NCI-H2107 treated with DMSO at 0.1 percent for 48 hours (cell line): ENCODE data around the gene OR9G4.
A peak's percentile ranks its signal among the peaks of the same experiment; 100 is the strongest.

ENCODE experiments used
- DNase-seq: peaks from one replicate; lab custom pipeline; 2025; ENCODE audit not compliant: unreplicated experiment; lab: John Stamatoyannopoulos, UW

The OR9G4 gene

GRCh38 chr11:56748597-56748996, at the start of gene OR9G4:
TSS of gene OR9G4 (minus strand) at chr11:56748697. CDS start at chr11:56743766, 4,931 bp downstream.
- DNase-seq, result no peak

DNA sequence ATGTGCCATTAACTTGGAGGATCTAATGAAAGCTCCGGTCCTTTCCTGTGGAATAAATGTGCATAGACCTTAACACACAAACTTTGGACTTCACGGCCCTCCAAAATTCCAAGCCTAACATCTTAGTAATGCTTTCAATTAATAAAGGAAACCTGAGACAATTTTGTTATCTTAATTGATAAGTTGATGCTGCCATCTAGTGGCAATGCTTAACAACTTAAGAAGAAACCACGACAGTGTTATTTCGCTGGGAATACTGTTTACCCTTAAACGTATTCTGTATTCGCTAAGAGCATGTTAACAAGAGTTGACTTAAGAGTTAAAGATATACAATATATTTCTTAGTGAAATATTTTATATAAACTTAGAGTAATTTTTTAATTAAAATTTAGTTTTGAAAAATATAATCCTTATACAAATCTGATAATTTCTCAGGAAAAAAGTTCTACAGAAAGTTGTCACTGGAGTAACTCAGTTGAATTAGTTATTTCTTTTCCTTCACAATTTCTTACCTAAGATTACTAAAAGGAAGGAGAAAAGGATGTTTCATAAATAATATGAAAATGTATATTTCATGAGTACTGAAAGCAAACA, 35.0 kb upstream of the OR9G4 start:
- DNase-seq, result peak; percentile 6

GRCh38 chr11:56782167-56782847, 33.8 kb upstream of the OR9G4 start:
- no peak for DNase-seq

DNA sequence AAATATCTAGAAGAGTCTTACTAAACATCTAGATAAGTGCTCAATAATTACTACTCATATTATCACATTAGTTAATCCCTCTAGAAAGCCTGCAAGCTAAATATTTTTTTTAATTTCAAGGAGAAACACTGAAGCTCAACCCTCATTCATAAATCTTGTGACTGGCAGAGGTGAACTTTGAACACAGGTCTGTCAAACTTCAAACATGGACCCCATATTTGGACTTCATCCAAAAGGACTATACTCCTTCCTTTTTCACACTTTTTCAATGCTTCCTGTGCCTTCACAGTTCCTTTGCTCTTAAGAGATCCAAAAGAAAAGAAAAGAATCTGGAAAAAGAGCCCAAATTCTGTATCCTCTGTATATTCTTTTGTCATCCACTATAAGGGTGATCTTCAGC, 28.3 kb upstream of the OR9G4 start:
- DNase-seq, result no peak

DNA sequence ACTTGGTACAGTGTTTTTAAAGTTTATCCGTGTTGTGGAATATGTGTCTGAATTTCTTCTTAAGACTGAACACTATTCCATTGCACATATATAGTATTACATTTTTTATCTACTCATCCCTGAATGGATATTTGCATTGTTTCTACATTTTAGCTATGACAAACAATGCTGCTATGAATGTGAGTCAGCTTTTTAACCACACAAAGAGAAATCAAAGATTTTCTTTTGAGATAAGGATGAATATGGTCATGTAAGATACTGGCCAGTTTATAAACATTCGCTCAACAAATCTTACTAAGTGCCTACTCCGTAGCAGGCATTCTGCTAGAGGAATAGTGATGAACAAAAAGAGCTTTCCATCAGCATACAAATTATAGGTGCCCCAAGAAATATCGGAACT, 16.5 kb upstream of the OR9G4 start:
- DNase-seq, result no peak

GRCh38 chr11:56751480-56751879, 3.0 kb upstream of the OR9G4 start:
- DNase-seq, result no peak

DNA sequence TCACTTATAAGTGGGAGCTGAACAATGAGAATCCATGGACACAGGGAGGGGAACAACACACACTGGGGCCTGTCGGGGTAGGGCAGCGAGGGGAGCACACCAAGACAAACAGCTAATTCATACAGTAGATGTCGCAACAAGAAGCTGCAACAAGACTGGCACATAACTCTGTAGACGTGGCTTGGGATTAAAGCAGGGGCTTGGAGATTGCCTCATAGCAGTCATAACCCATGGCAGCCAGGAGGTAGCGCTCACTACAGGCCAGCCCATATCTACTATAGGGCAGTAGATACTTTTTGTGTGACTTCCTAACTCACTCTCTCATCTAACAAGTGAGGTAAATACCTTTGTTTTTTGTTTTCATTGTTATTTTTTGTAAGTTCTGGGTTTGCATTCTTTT, 1.7 kb upstream of the OR9G4 start:
- DNase-seq, result no peak

GRCh38 chr11:56740886-56741285, 7.6 kb downstream of the OR9G4 start:
- DNase-seq, result no peak

- DNase-seq, result no peak
Measured at GRCh38 chr11:56740107-56740506, 8.4 kb downstream of the OR9G4 start.

GRCh38 chr11:56720513-56720912, 28.0 kb downstream of the OR9G4 start:
- DNase-seq, result no peak

DNA sequence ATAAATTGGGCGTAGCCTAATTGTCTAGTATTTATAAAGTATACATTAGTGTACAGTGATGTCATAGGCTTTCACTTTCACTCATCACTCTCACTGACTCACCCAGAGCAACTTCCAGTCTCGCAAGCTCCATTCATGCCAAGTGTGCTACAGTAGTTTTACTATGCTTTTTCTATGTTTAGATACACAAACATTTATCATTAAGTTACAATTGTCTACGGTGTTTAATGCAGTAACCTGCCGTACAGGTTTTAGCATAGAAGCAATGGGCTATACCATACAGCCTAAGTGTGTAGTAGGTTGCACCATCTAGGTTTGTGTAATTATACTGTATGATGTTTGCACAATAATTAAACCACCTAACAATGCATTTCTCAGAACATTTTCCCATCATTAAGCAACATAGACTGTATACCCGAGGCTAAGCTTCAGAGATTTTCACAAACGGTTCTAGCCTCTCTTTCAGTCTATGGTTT, 32.1 kb downstream of the OR9G4 start:
- DNase-seq, result no peak

- DNase-seq, result no peak
Measured at GRCh38 chr11:56714206-56714605, 34.3 kb downstream of the OR9G4 start.

GRCh38 chr11:56706486-56706885, 42.0 kb downstream of the OR9G4 start:
- DNase-seq, result no peak

DNA sequence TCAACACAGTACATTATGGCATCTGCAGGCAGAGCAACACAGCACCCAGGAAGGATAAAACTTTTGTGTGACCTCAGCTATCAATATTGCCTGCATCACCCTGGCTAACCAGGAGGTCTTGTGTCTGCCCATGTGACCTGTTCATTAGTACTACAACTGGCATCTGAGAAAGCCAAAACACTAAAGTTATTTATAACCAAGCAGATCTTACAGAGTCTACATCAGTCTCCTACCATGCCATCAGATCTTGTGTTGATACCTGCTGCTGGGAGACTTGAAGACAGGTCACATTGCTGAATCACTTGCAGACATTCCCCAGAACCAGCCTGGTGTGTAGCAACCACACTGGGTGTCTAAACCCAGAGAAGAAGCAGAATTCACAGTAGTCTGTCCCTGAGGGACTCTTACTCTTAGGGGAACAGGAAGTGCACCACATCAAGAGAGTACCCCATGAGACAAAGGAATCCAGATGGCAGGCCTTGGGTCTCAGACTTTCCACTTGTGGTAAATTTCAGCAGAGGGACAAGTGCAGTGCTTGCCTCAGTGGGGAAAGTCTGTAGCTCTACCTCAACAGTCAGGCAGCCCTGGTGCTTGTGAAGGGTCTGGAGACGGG, 42.6 kb downstream of the OR9G4 start:
- no peak for DNase-seq

DNA sequence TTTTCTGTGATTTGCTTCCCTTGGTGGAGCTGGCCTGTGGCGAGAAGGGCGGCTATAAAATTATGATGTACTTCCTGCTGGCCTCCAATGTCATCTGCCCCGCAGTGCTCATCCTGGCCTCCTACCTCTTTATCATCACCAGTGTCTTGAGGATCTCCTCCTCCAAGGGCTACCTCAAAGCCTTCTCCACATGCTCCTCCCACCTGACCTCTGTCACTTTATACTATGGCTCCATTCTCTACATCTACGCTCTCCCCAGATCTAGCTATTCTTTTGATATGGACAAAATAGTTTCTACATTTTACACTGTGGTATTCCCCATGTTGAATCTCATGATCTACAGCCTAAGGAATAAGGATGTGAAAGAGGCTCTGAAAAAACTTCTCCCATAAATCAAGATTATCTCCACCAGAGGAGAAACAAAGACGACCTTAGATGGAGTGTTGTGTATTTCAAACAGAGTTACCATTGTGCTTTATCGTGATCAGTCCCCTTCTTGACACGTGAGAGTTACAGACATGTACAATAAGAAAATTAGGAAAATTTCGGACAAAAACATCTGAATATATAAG, 47.5 kb downstream of the OR9G4 start:
- no peak for DNase-seq

- DNase-seq, result no peak
Measured at GRCh38 chr11:56700242-56700913, 48.1 kb downstream of the OR9G4 start.

- DNase-seq, result no peak
Measured at GRCh38 chr11:56698795-56699194, 49.7 kb downstream of the OR9G4 start, which contains the start of gene OR9G1. TSS of gene OR9G1 (plus strand) at chr11:56699095. CDS start at chr11:56700388, 1,293 bp downstream.

DNA sequence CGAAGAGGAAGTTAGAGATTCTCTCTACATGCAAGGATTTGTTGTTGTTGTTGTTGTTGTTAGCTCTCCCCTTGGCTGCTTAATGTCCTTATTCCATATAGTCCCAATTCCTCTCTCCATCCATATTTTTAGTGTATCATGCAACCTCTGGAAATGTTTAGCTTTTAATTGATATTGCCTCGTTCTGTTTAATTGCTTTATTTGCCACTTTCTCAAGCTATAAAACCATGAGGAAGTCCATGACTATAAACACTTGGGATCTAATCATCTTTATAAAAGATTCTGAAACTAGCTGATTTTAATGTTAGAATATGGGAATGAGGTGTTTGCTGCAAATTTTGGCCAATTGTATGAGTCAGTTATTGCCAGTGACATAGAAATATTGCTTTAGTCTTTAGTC, 55.1 kb downstream of the OR9G4 start:
- DNase-seq, result no peak
